ENCODE results near the gene BRWD1.

Gene BRWD1

GRCh38 chr21:39313571-39314142 is at the start of gene BRWD1:
BRWD1 (minus strand) TSS chr21:39313632; CDS start chr21:39313491, 141 bp downstream.
- peak within 1 kb of the TSS; percentile 82 for H3K9ac ChIP-seq (ENCODE audit: low read depth, low read length)
- peak within 1 kb of the TSS; percentile 68 for H3K27ac ChIP-seq (ENCODE audit: low read length)
- peaks cover 6% of the 10 kb centered on the region; the same call in 1 of the 2 replicates for H3K4me1 ChIP-seq (ENCODE audit: insufficient read depth, low read length)
- H3K27me3 ChIP-seq (ENCODE audit: insufficient read depth, low read length) = no peaks in the 10 kb centered on the region
- no peaks in the 10 kb centered on the region for H3K9me3 ChIP-seq (ENCODE audit: insufficient read depth, low read depth, low read length)
- H3K36me3 ChIP-seq (ENCODE audit: insufficient read depth, low read depth, low read length) = peaks cover 22% of the 10 kb centered on the region
- H3K4me3 ChIP-seq (ENCODE audit: low read length) = peak within 1 kb of the TSS; percentile 79

GRCh38 chr21:39362733-39363132 is 49.3 kb upstream of the BRWD1 start:
- Histone ChIP-seq H3K9ac (ENCODE audit: low read depth, low read length) (no peak overlapping the region), H3K27ac (ENCODE audit: low read length) (no peak overlapping the region), H3K4me3 (ENCODE audit: low read length) (no peak overlapping the region), H3K27me3 (ENCODE audit: insufficient read depth, low read length) (no peaks in the 10 kb centered on the region), H3K4me1 (ENCODE audit: insufficient read depth, low read length) (no peaks in the 10 kb centered on the region), H3K36me3 (ENCODE audit: insufficient read depth, low read depth, low read length) (no peaks in the 10 kb centered on the region), H3K9me3 (ENCODE audit: insufficient read depth, low read depth, low read length) (no peaks in the 10 kb centered on the region)

- no peak overlapping the region for H3K4me3 ChIP-seq (ENCODE audit: low read length)
- H3K9me3 ChIP-seq (ENCODE audit: insufficient read depth, low read depth, low read length) = no peaks in the 10 kb centered on the region
- no peaks in the 10 kb centered on the region for H3K27me3 ChIP-seq (ENCODE audit: insufficient read depth, low read length)
- no peaks in the 10 kb centered on the region for H3K4me1 ChIP-seq (ENCODE audit: insufficient read depth, low read length)
- H3K36me3 ChIP-seq (ENCODE audit: insufficient read depth, low read depth, low read length) = no peaks in the 10 kb centered on the region
- H3K9ac ChIP-seq (ENCODE audit: low read depth, low read length) = no peak overlapping the region
- H3K27ac ChIP-seq (ENCODE audit: low read length) = no peak overlapping the region
Measured at GRCh38 chr21:39359382-39359781, 46.0 kb upstream of the BRWD1 start.

- H3K27ac ChIP-seq (ENCODE audit: low read length) = no peak overlapping the region
- H3K4me1 ChIP-seq (ENCODE audit: insufficient read depth, low read length) = peaks cover 8% of the 10 kb centered on the region
- no peaks in the 10 kb centered on the region for H3K9me3 ChIP-seq (ENCODE audit: insufficient read depth, low read depth, low read length)
- no peaks in the 10 kb centered on the region for H3K27me3 ChIP-seq (ENCODE audit: insufficient read depth, low read length)
- no peaks in the 10 kb centered on the region for H3K36me3 ChIP-seq (ENCODE audit: insufficient read depth, low read depth, low read length)
- no peak overlapping the region for H3K9ac ChIP-seq (ENCODE audit: low read depth, low read length)
- no peak overlapping the region for H3K4me3 ChIP-seq (ENCODE audit: low read length)
Measured at GRCh38 chr21:39353295-39353694, 39.9 kb upstream of the BRWD1 start.

- Histone ChIP-seq H3K9me3 (ENCODE audit: insufficient read depth, low read depth, low read length) (no peaks in the 10 kb centered on the region), H3K36me3 (ENCODE audit: insufficient read depth, low read depth, low read length) (peaks cover 27% of the 10 kb centered on the region), H3K4me3 (ENCODE audit: low read length) (peak overlapping the region; percentile 92), H3K4me1 (ENCODE audit: insufficient read depth, low read length) (peaks cover 26% of the 10 kb centered on the region), H3K9ac (ENCODE audit: low read depth, low read length) (peak overlapping the region; percentile 86; the same call in 1 of the 2 replicates), H3K27ac (ENCODE audit: low read length) (peak overlapping the region; percentile 93), H3K27me3 (ENCODE audit: insufficient read depth, low read length) (no peaks in the 10 kb centered on the region)
Measured at GRCh38 chr21:39350094-39351005, 36.9 kb upstream of the BRWD1 start.

- Histone ChIP-seq H3K4me1 (ENCODE audit: insufficient read depth, low read length) (peaks cover 26% of the 10 kb centered on the region), H3K4me3 (ENCODE audit: low read length) (peak overlapping the region; percentile 92), H3K9me3 (ENCODE audit: insufficient read depth, low read depth, low read length) (no peaks in the 10 kb centered on the region), H3K9ac (ENCODE audit: low read depth, low read length) (peak overlapping the region; percentile 86; the same call in 1 of the 2 replicates), H3K27me3 (ENCODE audit: insufficient read depth, low read length) (no peaks in the 10 kb centered on the region), H3K27ac (ENCODE audit: low read length) (peak overlapping the region; percentile 93), H3K36me3 (ENCODE audit: insufficient read depth, low read depth, low read length) (peaks cover 36% of the 10 kb centered on the region)
Measured at GRCh38 chr21:39349211-39350093, 36.0 kb upstream of the BRWD1 start.

GRCh38 chr21:39348355-39349210 is 35.2 kb upstream of the BRWD1 start, which contains the start of gene HMGN1:
HMGN1 (minus strand) TSS chr21:39349088; CDS start chr21:39348917, 171 bp downstream.
- Histone ChIP-seq H3K9me3 (ENCODE audit: insufficient read depth, low read depth, low read length) (no peaks in the 10 kb centered on the region), H3K36me3 (ENCODE audit: insufficient read depth, low read depth, low read length) (peaks cover 44% of the 10 kb centered on the region), H3K27ac (ENCODE audit: low read length) (peak within 1 kb of the TSS; percentile 93), H3K27me3 (ENCODE audit: insufficient read depth, low read length) (no peaks in the 10 kb centered on the region), H3K4me1 (ENCODE audit: insufficient read depth, low read length) (peaks cover 26% of the 10 kb centered on the region), H3K4me3 (ENCODE audit: low read length) (peak within 1 kb of the TSS; percentile 92), H3K9ac (ENCODE audit: low read depth, low read length) (peak within 1 kb of the TSS; percentile 96)

- Histone ChIP-seq H3K9me3 (ENCODE audit: insufficient read depth, low read depth, low read length) (no peaks in the 10 kb centered on the region), H3K9ac (ENCODE audit: low read depth, low read length) (peak overlapping the region; percentile 96), H3K27me3 (ENCODE audit: insufficient read depth, low read length) (no peaks in the 10 kb centered on the region), H3K36me3 (ENCODE audit: insufficient read depth, low read depth, low read length) (peaks cover 50% of the 10 kb centered on the region), H3K27ac (ENCODE audit: low read length) (peak overlapping the region; percentile 89), H3K4me1 (ENCODE audit: insufficient read depth, low read length) (peaks cover 26% of the 10 kb centered on the region), H3K4me3 (ENCODE audit: low read length) (peak overlapping the region; percentile 90)
Measured at GRCh38 chr21:39348040-39348354, 34.6 kb upstream of the BRWD1 start.

GRCh38 chr21:39347537-39347936 is 34.1 kb upstream of the BRWD1 start:
- Histone ChIP-seq H3K4me1 (ENCODE audit: insufficient read depth, low read length) (peaks cover 26% of the 10 kb centered on the region), H3K9me3 (ENCODE audit: insufficient read depth, low read depth, low read length) (no peaks in the 10 kb centered on the region), H3K9ac (ENCODE audit: low read depth, low read length) (peak overlapping the region; percentile 96), H3K27me3 (ENCODE audit: insufficient read depth, low read length) (no peaks in the 10 kb centered on the region), H3K4me3 (ENCODE audit: low read length) (peak overlapping the region; percentile 90), H3K36me3 (ENCODE audit: insufficient read depth, low read depth, low read length) (peaks cover 53% of the 10 kb centered on the region), H3K27ac (ENCODE audit: low read length) (peak overlapping the region; percentile 89)

GRCh38 chr21:39346671-39347331 is 33.4 kb upstream of the BRWD1 start:
- Histone ChIP-seq H3K9me3 (ENCODE audit: insufficient read depth, low read depth, low read length) (no peaks in the 10 kb centered on the region), H3K4me3 (ENCODE audit: low read length) (peak overlapping the region; percentile 90), H3K27ac (ENCODE audit: low read length) (no peak overlapping the region), H3K27me3 (ENCODE audit: insufficient read depth, low read length) (no peaks in the 10 kb centered on the region), H3K4me1 (ENCODE audit: insufficient read depth, low read length) (peaks cover 26% of the 10 kb centered on the region), H3K9ac (ENCODE audit: low read depth, low read length) (peak overlapping the region; percentile 96; the same call in 1 of the 2 replicates), H3K36me3 (ENCODE audit: insufficient read depth, low read depth, low read length) (peaks cover 61% of the 10 kb centered on the region)

All from iPS-20b (cell line).